Activated effector memory CD4-positive, alpha-beta T cell treated with anti-CD3 and anti-CD28 coated beads, Interleukin-2, amount 50 U/mL, for 16 hours (primary cell): Measurements from ENCODE around the gene IVNS1ABP.
"Not testable (repeated sequence)": the region's sequence is repeated elsewhere in the genome, so short reads cannot be mapped to it uniquely, and the experiment has no call there.

Experiments
- DNase-seq: peaks from one replicate; pipeline ENCODE4 v3.0.0-alpha.2; 2020

The IVNS1ABP gene

DNA sequence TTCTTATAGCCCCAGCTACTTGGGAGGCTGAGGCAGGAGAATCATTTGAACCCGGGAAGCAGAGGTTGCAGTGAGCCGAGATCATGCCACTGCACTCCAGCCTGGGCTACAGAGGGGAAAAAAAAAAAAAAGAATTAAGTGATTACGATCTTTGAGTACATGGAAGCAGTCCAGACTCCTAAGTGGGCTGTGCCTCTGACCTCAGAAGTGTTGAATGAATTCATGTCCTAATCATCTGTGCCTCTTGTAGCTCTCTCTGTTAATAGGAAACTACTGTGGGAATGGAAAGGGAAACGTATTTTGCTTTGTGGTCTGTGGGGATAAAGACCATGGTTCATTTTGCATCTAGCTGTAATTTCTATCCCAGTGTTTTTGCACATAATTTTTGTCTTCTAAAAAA lies 8.4 kb upstream of the IVNS1ABP start:
- DNase-seq, result no peak

DNA sequence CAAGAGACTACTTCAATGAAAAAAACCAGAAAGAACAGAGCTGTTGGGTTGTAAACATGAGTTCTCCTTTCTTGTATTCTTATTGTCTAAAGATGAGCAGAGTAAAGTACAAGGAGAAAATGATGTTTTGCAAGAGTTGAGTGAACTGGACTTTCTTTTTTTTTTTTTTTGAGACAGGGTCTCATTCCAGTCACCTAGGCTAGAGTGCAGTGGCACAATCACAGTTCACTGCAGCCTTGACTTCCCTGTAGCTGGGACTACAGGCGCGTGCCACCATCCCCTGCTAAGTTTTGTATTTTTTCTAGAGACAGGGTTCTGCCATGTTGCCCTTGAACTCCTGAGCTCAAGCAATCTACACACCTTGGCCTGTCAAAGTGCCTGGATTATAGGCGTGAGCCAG lies 7.1 kb upstream of the IVNS1ABP start:
- DNase-seq, result no peak

DNA sequence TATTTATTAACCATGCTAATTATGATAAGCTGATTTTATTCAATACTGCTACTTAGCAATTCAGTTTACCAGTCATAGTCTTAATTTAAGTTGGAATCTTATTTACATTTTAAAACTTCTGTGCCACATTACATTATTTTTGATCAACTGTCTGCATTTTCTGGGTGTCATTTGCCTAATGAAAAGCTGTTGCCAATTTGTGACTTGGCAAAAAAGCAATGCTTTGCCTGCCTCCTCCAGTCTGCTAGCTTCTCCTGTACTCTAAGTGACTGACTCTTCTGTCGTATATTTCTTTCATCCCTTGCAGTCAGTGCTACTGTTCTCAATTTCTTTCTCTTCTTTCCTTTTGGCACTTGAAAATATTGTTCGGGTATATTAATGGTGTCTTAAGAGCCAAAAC lies 5.6 kb upstream of the IVNS1ABP start:
- no peak for DNase-seq

DNA sequence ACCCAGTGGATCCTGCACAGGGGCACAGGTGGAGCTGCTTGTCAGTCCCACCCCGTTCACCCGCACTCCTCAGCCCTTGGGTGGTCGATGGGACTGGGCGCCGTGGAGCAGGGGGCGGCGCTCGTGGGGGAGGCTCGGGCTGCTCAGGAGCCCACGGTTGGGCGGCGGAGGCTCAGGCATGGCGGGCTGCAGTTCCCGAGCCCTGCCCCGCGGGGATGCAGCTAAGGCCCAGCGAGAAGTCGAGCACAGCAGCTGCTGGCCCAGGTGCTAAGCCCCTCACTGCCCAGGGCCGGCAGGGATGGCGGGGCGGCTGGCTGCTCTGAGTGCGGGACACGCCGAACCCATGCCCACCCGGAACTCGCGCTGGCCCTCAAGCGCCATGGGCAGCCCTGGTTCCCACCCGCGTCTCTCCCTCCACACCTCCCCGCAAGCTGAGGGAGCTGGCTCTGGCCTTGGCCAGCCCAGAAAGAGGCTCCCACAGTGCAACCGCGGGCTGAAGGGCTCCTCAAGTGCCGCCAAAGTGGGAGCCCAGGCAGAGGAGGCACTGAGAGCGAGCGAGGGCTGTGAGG lies 4.7 kb upstream of the IVNS1ABP start:
- not testable (repeated sequence) for DNase-seq

DNA sequence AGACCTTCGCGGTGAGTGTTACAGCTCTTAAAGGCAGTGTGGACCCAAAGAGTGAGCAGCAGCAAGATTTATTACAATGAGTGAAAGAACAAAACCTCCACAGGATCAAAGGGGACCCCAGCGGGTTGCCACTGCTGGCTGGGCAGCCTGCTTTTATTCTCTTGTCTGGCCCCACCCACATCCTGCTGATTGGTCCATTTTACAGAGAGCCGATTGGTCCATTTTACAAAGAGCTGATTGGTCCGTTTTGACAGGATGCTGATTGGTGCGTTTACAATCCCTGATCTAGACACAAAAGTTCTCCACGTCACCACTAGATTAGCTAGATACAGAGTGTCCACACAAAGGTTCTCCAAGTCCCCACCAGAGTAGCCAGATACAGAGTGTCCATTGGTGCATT lies 4.1 kb upstream of the IVNS1ABP start:
- DNase-seq, result not testable (repeated sequence)

DNA sequence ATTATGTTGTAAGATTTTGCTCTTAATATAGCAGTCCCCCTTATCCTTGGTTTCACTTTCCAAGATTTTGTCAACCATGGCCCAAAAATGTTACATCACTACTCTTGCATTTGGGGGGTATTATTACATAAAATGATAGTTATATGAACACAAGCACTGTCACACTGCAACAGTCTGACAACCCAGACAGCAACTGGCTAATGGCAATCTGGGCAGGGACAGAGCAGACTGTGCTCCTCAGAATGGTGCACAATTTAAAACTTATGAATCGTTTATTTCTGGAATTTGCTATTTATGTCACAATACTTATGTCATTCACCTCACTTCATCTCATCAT lies 2.1 kb upstream of the IVNS1ABP start:
- DNase-seq, result no peak

DNA sequence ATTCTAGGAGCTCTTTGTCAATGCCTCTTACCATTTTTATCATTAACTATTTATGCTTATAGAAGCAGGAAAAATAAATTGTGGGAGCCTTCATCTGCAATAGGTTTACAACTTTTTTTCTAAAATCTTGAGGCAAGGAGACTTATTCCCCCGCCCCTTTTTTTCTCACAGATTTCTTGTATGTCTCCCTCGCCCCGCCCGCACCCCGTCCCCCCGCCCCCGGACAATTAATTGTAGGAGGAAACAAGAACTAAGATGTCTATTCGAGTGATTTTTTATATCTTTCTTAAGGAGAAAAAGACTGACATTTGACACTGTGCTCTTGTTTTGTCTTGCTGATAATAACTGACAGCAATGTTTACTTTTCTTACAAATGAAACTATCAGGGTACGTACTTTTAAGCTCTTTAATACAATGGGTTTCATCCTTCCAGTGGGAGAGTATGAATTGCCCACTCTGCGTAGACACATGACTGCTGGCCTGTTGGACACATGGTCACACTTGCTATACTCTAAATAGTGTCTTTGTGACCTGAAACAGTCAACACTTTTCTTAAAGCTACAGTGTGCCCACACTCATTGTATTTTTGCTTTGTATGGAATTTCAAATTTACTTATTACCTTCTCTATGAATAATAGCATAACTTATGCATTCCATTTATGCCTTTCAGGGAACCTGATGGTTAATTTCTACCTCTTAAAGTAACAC lies 1.5 kb upstream of the IVNS1ABP start:
- no peak for DNase-seq

DNA sequence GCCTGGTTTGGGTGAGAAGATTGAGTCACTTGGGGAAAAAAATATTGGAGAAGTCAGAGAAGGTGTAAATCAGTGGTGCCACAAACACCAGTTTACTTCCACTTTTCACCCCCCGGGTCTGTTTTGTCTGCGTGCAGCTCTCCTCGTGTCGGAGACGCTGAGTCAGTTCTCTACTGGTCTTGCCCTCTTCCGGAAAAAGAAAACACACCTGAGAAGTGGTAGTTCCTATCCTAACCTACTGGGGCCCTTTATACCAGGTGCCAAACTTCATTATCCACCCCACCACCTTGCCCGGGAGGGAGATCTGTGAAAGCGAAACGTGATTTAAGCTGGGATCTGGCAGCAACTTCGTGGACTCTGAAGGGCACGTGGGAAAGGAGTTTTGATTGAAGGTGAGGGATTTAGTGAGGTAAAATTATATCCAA lies 855 bp upstream of the IVNS1ABP start:
- DNase-seq, result peak; percentile 89

DNA sequence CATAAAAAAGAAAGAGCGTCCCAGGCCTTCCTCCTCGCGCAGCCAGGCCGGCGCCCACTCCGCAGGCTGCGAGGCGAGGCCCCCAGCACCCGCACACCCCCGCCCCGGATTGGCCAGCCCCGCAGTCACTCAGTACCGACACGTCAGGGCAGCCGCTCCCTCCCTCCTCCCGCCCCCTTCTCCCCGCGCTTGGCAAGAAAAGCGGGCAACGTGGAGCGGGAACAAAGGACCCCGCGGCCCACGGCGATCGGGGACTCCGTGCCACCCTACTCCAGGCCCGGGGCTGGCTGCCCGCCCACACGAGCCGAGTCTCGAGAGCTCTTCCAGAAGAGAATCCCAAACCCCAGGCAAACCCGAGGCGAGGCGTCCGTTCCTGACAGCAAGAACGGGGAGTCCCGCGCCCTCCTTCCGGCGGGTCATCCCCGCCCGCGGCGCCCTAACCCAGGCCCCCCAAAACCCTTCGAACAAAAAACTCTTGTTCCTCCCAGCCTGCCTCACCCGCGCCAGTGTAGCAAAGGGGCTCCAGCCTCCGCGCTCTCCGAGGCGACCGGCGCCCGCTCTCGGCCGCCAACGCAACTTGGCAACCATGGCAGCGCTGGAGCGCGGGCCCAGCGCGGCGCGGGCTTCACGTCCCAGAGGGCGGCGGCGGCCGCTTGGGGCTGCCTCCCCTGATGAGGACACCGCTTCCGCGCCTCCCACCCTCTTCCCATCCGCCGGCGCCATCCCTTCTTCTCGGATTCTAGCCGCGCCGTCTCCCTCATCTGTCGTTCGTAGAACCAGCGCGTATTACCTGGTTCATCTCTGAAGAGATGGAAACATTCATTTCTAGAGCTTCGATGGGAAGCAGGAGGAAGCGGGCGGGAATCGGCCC lies 645 bp downstream of the IVNS1ABP start:
- peak; percentile 95 for DNase-seq

DNA sequence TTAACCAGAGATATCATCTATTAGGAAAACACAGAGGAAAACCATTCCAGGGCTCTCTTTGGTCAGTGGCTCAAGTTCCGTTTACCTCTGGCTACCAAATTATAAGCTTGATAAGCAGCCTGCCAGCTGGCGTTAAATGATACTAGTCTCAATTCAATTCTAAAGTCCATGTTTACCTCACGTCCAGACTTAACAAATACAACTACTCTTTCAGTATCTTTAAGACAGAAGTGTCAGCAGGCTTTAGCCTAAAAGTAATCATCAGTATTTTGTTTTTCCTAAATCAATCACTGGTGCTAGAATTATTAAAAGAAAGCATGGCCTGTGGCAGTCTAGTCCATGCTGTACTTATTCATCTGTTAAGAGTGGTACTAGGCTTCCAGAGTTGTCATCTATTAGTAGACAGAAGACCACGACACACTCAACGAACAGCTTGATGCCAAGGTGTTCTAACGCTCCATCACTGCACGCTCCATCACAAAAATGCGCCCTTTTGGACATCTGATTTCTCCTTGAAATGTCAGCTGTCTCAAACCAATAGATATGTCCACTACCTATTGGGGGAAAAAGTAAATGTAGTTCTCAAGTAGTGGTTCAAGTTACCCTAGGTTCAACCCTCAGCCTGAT lies 1.5 kb downstream of the IVNS1ABP start:
- no peak for DNase-seq

DNA sequence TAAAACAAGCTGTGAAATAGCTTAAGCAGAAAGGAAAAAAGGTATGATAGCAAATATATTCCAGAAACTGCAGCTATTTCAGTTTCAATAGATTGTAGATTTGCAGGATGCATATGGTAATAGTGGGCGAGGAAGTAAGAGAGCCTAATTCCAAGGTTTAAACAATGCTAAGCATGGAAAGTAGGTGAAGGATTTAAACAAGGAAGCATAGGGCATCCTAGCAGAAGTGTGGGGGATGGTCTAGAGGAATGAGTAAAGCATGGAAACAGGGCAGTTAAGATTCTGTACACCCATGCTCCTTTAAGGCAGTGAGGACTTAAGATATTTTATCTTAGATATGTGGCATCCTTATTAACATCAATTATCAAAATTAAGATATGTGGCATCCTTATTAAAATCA lies 2.6 kb downstream of the IVNS1ABP start:
- DNase-seq, result no peak

DNA sequence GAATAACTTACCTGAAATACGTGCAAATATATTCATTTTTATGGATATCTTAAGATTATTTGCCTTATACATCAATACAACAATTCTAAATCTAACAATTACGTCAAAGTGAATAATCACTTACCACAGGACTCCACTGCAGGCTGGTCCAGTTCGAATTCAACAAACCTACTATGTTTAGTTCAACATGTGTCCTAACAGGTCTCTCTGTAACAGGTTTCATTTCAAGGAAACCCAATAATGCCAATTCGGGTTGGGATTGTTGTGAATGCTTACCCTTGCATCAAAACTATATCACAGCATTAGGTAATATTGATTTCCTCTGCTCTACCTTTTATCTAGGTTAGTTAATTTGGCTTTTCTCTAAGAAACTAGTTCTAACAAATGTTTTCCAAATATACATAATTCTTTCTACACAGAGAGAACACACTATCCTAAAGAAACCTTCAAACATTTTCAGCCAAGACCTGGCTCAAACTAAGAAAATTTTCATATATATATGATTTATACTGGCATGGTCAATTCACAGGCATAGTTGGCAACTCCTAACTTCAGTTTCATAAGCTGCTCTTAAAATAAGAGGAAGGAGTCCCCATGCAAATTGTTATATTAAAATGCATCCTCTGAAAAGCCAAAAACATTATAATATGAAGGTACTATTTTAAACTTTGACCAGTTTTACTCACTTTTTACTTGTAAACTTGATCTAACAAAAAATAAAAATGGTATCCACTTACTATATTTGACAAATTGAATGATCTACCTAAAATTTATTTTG lies 4.5 kb downstream of the IVNS1ABP start:
- DNase-seq, result no peak

DNA sequence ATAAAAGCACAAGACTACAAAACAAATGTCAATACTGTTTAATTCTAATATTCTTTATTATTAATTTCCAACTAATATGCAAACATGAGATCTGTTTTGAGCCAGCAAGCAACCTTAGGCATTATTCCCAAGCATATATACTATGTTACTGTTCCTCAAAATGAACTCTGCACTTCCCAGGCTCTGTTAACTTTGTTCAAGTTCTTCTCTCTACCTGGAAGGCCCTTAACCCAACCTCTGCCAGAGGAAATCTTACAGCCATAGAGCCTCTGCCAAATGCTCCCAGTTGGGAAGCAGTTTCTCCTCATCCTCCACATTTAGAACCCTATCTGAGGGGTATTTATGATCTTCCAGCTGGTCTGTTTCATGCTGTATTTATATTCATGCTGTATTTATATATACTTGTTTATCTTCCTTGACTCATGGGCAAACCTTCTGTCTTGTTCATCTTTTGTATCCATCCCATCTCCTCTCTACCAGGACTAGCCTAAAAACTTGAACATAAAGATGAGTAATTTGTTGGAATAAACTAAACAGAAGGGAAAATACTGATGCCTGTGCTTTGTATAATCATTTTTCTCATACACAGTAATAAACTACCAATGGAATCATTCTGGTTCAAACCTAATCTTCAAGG lies 5.3 kb downstream of the IVNS1ABP start:
- DNase-seq, result no peak

DNA sequence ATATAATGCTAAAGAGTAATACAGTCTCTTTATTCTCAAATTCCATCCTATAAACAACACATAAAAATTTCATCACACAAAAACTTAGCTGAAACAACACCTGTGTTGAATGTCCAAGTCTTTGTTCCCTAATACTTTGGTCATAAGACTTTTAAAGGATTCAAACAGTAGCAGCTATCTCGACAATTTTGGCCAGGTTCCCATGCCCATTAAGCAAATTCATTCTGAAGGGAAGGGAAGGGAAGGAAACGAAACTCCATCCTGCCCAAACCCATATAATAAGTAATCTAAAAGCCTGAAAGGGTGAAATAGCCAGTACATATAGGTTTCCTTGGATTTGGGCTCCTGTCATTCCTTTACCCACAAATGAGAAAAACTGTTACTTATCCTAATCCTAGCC lies 7.5 kb downstream of the IVNS1ABP start:
- no peak for DNase-seq

DNA sequence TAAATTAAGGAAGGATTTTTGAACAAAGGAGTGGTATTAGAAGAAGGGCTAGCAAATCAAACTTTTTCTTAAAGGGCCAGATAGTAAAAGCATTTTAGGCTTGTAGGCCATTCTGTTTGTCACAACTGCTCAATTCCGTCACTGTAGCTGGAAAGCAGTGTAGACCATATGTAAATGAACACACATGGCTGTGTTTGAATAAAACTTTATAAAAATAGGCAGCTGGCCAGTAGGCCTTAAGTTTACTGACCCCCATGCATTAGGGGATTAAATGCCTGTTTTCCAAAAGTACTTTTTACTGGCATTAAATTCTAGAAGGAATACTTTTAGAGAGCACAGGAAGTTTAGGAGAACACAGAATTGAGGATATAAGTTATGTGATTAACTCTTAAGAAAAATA lies 8.9 kb downstream of the IVNS1ABP start:
- DNase-seq, result no peak

DNA sequence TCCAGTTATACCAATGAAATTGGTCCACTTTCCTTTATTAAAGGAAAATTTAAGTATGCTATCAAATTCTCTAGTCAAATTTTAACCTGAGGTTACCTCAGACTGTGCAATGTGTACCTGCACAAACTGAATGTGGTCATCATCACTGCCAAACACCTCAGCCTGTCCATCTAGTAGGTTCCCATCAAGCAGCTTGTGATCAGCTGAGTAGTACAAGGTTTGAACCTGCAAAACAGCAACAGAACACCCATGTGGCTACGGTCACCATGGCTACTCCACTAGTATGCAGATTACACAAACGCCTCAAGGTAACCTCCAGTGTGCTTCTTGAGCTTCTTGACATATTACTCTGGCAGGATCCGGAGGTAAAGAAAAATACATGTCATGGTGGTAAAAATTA lies 11.6 kb downstream of the IVNS1ABP start:
- DNase-seq, result no peak

DNA sequence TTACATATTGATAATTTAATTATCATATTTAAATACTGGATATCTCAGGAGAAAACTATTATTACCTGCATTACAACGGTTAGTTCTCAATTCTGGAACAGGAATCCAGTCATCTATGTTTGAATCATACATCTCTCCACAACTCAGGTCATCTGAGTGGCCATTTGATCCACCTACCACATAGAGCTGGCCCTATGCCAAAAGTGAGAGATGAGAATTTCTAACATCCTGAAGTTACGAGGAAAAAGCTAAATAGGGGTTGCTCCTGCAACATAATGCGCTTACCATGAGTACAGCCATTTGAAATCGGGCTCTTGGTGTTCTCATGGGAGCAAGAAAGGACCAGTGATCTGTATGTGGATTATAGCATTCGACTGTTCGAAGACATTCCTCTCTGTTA lies 16.9 kb downstream of the IVNS1ABP start:
- DNase-seq, result no peak

DNA sequence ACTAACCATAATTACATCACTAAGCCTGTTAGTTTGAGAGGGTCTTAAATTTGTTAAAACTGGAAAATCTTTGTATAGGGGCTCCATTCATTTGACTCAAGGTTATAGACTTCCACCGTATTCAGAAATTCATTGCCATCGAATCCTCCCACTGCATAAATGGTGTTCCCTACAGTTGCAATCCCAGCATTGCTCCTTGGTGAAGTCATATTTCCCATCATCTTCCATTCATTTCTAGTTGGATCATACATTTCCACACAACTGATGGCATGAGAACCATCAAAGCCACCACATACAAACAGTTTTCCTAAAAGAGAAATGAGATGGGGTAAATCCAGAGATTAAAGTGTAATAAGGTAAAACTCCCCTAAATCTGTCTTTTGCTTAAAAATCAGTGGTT lies 19.1 kb downstream of the IVNS1ABP start:
- no peak for DNase-seq

DNA sequence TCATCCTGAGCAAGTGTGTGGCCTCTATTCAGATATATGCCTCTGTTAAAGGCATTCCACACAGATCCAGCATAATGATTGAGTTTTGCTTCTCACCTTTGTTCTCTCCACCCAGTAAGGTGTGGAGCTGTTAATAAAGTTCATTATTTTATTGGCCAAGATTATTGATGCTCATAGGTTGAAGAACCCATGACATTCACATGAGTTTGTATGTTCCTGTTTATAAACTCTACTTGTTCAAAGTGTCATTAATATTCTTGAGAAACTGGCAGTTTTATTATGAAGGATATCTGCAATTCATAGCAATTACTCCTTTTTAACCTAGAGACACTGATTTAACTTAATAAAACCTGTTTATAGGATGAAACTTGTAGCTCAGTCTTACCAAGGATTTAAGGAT lies 22.0 kb downstream of the IVNS1ABP start:
- DNase-seq, result no peak

DNA sequence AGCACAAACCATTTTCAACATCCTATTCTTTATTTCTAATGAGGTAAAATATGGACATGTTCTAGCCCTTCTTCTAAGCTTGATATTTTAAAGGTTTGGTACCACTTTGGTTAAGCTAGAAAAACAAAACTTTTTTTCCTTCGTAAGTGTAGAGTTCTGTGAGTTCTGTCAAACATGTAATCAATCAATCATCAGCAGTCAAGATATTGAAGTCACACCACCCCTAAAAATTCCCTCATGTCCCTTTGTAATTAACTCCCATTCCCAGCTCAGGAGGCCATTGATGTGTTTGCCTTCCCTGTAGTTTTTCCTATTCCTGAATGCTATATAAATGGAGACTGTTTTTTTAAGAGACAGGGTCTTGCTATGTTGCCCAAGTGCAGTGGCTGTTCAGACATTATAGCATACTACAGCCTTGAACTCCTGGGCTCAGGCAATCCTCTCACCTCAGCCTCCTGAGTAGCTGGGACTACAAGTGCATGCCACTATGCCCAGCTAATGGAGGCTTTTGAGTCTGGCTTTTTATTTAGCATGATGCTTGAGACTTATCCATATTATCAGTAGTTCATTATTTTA lies 23.0 kb downstream of the IVNS1ABP start:
- DNase-seq, result no peak

DNA sequence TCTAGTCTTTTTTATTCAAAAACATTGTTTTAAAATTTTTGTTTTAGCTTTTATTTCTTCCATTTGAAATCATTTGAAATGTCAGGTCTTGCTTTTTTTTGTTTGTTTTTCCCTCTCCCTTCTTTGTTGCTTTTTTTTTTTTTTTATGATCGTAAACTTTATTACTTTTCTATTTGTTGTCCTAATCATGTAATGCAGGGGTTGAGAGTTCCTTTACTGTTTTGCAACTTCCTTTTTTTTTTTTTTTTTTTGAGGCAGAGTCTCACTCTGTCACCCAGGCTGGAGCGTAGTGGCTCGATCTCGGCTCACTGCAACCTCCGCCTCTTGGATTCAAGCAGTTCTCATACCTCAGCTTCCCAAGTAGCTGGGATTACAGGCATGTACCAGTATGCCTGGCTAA lies 24.8 kb downstream of the IVNS1ABP start:
- no peak for DNase-seq

DNA sequence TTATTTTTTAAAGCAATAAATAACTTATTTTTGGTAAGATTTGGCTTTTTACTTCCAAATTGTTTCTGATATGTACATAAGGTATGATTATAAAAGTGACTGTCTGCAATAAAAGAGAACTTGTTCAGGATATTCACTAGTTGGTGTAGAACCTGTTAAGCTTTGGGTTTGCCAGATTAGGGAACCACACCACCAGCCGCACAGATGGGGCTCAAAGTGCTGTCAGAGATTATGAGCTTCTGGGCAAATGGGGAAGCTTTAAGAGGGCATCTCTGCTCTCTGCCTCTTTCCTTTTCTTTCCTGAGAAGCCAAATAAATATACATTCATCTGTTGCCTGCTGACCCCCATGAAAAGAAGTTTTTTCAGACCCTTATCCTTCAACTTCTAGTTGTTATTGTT lies 25.4 kb downstream of the IVNS1ABP start:
- DNase-seq, result no peak
